Sigmoid colon (tissue), 7 donors: ENCODE results near the gene NKAP. TPM values are rescaled to one million over a fixed set of nuclear protein-coding genes. Genes with fewer than 3 reads are reported as not detected.
"Not testable (repeated sequence)": the region's sequence is repeated elsewhere in the genome, so short reads cannot be mapped to it uniquely, and the experiment has no call there.

Experiments
- DNase-seq: peaks from one replicate; pipeline ENCODE4 v3.0.0-alpha.2; 2019
- H3K27ac ChIP-seq, 4 donors: fragments of 200-600 bp; sonication (generic); one replicate each; pipeline ENCODE4 v1.5.1; 2016 to 2019; ENCODE audit warnings: mild to moderate bottlenecking in 1 of 4
- H3K27me3 ChIP-seq, 3 donors: fragments of 200-600 bp; sonication (generic); one replicate each; pipeline ENCODE4 v1.5.1; 2019; ENCODE audit warnings: mild to moderate bottlenecking in 1 of 3
- H3K36me3 ChIP-seq, 4 donors: fragments of 200-600 bp; sonication (generic); one replicate each; pipeline ENCODE4 v1.5.1; 2016 to 2019
- H3K4me1 ChIP-seq, 4 donors: fragments of 200-600 bp; sonication (generic); one replicate each; pipeline ENCODE4 v1.5.1; 2017 to 2019
- H3K4me3 ChIP-seq, 4 donors: fragments of 200-600 bp; sonication (generic); one replicate each; pipeline ENCODE4 v1.5.1; 2017 to 2019; ENCODE audit warnings: mild to moderate bottlenecking in 2 of 4, moderate library complexity in 1 of 4
- H3K9me3 ChIP-seq, 4 donors: fragments of 200-600 bp in 3 of 4; sonication (generic) in 3 of 4; one replicate each; pipeline versions ENCODE4 v1.5.1 to v1.6.1; 2013 to 2019
- EP300 ChIP-seq, 4 donors: sonication (generic); formaldehyde crosslinking; IDR thresholded peaks; one replicate each; pipeline ENCODE4 v1.6.1; 2017; ENCODE audit warnings: antibody characterized with exemption in 4 of 4
- POLR2A ChIP-seq, 2 donors: fragments of 450-650 bp; IDR thresholded peaks; one replicate each; pipeline ENCODE4 v1.6.1; 2016; ENCODE audit warnings: antibody characterized with exemption in 2 of 2, mild to moderate bottlenecking in 2 of 2, moderate library complexity in 2 of 2
- POLR2AphosphoS5 ChIP-seq, 4 donors: sonication (generic); formaldehyde crosslinking; IDR thresholded peaks; one replicate each; pipeline ENCODE4 v1.6.1; 2017; ENCODE audit warnings: antibody characterized with exemption in 4 of 4
- WGBS, 2 donors: extraction: QIAGEN DNeasy Blood & Tissue Kit; methylation state at CpG; one replicate each; pipeline ENCODE4 v1.1.7; 2013; 5-methylcytosine and 5-hydroxymethylcytosine counted together
- intact Hi-C: fragments of 100-400 bp; cut with DNase I; formaldehyde crosslinking; loops from one replicate; pipeline ENCODE4 v1.15.1; 2023
- polyA plus RNA-seq, 3 donors: library from polyadenylated mRNA; stranded (reverse); fragments of 200-250 nt; gene quantifications; one replicate each; pipeline ENCODE4 v1.2.3, GENCODE V29; 2013
- total RNA-seq, 4 donors: library from RNA; depleted of rRNA; stranded (reverse); fragments of >200 nt; gene quantifications; one replicate each; pipeline ENCODE4 v1.1.0, GENCODE V29; 2016
- TF ChIP-seq, protein P1 (sequence below), 4 experiments: fragments of 450-650 bp in 3 of 4; fragments of 200-600 bp in 1 of 4; IDR thresholded peaks; one replicate each; pipeline ENCODE4 v1.5.1; 2016 to 2019; ENCODE audit warnings: antibody characterized with exemption in 4 of 4, mild to moderate bottlenecking in 3 of 4, moderate library complexity in 2 of 4
- donor health status: healthy with polysubstance abuse.
- donor health status: Bipolar disorder and iron deficiency.
- donor health status: healthy.

Gene NKAP
- total and polyA plus RNA-seq, 7 donors = 3.6 to 7.8 (median 5.3) TPM

DNA sequence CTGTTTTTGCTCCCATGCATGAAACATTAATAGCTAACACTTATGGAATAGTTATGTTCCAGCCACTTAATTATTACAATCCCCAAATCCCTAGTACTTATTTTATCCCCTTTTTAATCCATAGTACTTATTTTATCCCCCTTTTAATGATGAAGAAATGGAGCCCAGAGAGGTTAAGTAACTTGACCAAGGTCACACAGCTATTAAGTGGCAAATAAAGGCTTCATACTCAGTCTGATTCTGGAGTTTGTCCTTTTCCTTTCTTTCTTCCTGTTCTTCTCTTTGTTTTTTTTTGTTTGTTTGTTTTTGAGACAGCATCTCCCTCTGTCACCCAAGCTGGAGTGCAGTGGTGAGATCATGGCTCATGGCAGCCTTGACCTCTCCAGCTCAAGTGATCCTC is 2.2 kb downstream of the NKAP start:
- H3K36me3 ChIP-seq = peaks cover 0 to 12% (median 0%) of the 10 kb centered on the region in 4 donors
- H3K4me1 ChIP-seq = peaks cover 0 to 15% (median 9%) of the 10 kb centered on the region in 4 donors
- DNase-seq = no peak
- no peak overlapping the region for H3K27ac ChIP-seq
- H3K27me3 ChIP-seq = no peaks in the 10 kb centered on the region
- TF ChIP-seq EP300 (IDR thresholded peaks at IDR 0.05) (no peak), POLR2AphosphoS5 (IDR thresholded peaks at IDR 0.05) (no peak), POLR2A (IDR thresholded peaks at IDR 0.05) (no peak)
- TF ChIP-seq, protein P1, sequence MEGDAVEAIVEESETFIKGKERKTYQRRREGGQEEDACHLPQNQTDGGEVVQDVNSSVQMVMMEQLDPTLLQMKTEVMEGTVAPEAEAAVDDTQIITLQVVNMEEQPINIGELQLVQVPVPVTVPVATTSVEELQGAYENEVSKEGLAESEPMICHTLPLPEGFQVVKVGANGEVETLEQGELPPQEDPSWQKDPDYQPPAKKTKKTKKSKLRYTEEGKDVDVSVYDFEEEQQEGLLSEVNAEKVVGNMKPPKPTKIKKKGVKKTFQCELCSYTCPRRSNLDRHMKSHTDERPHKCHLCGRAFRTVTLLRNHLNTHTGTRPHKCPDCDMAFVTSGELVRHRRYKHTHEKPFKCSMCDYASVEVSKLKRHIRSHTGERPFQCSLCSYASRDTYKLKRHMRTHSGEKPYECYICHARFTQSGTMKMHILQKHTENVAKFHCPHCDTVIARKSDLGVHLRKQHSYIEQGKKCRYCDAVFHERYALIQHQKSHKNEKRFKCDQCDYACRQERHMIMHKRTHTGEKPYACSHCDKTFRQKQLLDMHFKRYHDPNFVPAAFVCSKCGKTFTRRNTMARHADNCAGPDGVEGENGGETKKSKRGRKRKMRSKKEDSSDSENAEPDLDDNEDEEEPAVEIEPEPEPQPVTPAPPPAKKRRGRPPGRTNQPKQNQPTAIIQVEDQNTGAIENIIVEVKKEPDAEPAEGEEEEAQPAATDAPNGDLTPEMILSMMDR (IDR thresholded peaks at IDR 0.05) = no peak
- H3K9me3 ChIP-seq = no peaks in the 10 kb centered on the region
- intact Hi-C loops = loop anchor here (5.0 kb wide), 1 partner anchor 149 kb away; the partner anchor contains the start of gene RPL39
- no peak overlapping the region for H3K4me3 ChIP-seq

DNA sequence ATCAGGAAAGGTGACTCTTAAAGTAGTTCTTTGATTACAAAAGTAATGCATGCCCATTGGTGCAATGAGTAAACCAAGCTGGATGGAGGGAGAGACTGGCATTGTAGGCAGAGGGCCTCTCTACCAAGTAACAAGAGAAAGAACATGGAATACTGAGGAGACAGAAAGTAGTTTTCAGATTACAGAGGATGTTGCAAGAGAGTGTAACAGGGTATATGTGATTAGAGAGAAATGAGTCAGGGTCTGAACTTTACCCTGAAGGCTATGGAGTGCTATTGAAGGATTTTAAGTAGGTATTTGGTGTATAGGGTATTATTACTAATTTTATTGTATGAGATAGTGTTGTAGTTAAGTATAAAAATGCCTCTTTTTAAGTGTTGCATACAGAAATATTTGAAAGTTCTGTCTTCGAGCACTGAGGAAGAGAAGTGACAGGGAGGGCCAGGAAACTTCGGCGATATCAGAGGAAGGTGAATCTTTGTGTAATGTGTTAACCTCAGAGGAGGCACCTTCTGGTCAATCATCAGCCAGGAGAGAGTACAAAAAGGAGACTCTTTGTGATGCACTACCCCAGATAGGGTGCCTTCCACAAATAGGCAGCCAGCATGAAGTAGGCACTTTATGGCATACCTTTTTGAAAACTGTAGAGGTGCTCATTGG is 8.2 kb downstream of the NKAP start:
- 98 to 99% methylated on average over 3 of the region's 3 CpGs for WGBS, 2 donors
- Histone ChIP-seq H3K27ac (no peak overlapping the region), H3K27me3 (no peaks in the 10 kb centered on the region), H3K4me3 (no peak overlapping the region), H3K4me1 (no peaks in the 10 kb centered on the region), H3K9me3 (no peaks in the 10 kb centered on the region), H3K36me3 (peaks cover 0 to 61% (median 0%) of the 10 kb centered on the region in 4 donors)
- no peak for DNase-seq
- intact Hi-C loops = no loop called here
- TF ChIP-seq POLR2AphosphoS5 (IDR thresholded peaks at IDR 0.05) (no peak), POLR2A (IDR thresholded peaks at IDR 0.05) (no peak), EP300 (IDR thresholded peaks at IDR 0.05) (no peak)
- TF ChIP-seq, protein P1 (IDR thresholded peaks at IDR 0.05) = no peak

DNA sequence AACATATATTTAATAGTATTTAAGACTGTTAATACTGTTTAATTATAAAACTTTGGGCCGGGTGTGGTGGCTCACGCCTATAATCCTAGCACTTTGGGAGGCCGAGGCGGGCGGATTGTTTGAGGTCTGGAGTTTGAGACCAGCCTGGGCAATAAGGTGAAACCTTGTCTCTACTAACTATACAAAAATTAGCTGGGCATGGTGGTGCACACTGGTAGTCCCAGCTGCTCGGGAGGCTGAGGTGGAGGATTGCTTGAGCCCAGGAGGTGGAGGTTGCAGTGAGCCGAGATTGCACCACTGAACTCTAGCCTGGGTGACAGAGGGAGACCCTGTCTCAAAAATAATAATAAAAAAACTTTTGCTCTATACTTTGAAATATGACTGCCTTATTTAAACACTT is 21.2 kb downstream of the NKAP start:
- 86 to 96% methylated on average over 6 to 7 of the region's 7 CpGs for WGBS, 2 donors
- H3K4me3 ChIP-seq, H3K27me3 ChIP-seq, intact Hi-C loops, H3K27ac ChIP-seq, DNase-seq, H3K9me3 ChIP-seq, H3K4me1 ChIP-seq: not testable (repeated sequence)
- H3K36me3 ChIP-seq = peaks cover 0 to 19% (median 0%) of the 10 kb centered on the region in 4 donors

DNA sequence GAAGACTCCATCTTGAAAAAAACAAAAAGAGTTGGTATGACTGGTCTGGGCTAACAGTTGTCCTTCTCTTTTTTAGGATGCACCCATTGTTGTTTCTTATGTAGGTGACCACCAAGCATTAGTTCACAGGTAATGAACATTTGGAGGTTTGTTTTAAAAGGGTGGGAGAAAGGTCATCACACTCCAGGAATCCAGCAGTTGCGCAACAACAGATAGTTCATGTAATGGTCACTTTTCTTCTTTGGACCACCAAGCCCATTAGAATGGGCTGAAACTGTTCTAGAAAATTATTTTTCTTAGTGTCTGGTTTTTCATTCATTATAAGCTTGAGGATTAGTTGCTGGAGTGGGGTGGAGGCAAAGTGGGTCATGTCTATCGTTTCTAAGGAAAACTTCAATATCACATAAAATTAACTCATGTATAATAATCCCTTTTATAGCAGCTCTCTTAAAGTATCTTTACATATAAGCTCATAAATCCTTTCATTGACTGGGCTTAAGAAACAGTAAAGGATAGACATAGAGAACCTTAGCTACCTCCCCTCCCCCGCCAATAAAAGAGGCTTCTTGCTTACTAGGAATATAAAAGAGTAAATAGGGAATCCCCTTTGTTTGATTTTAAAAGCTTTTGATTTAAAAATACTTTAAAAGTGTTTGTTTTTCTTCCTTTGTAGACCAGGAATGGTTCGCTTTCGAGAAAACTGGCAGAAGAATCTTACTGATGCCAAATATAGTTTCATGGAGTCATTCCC is 23.5 kb downstream of the NKAP start:
- Histone ChIP-seq H3K36me3 (peaks cover 0 to 11% (median 0%) of the 10 kb centered on the region in 4 donors), H3K27me3 (no peaks in the 10 kb centered on the region), H3K27ac (no peak overlapping the region), H3K9me3 (no peaks in the 10 kb centered on the region), H3K4me1 (no peaks in the 10 kb centered on the region), H3K4me3 (no peak overlapping the region)
- intact Hi-C loops = no loop called here
- no peak for TF ChIP-seq EP300 (IDR thresholded peaks at IDR 0.05)
- no peak for TF ChIP-seq POLR2AphosphoS5 (IDR thresholded peaks at IDR 0.05)
- TF ChIP-seq POLR2A (IDR thresholded peaks at IDR 0.05) = no peak
- TF ChIP-seq, protein P1 (IDR thresholded peaks at IDR 0.05) = no peak
- DNase-seq = no peak
- 87 to 95% methylated on average over 5 of the region's 5 CpGs for WGBS, 2 donors

DNA sequence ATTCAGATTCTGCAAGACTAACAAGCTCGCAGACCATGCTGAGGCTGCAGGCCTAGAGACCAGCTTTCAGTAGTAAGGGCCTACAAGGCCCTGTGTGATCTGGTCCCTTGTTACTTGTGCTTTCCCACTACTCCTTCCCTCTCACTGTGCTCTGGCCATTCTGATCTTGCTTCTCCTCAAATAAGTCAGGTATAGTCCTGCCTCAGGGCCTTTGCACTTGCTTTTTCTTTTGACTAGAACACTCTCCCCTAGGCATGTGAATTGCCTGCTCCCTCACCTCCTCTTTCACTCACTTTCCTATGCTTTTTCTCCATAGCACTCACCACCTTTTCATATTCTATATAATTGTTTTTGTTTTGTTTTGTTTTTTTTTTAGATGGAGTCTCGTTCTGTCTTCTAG is 25.7 kb downstream of the NKAP start:
- TF ChIP-seq EP300 (IDR thresholded peaks at IDR 0.05) = no peak
- TF ChIP-seq, protein P1 (IDR thresholded peaks at IDR 0.05) = no peak
- 89 to 91% methylated on average over 2 of the region's 2 CpGs for WGBS, 2 donors

More for the DNA sequence above, 25.7 kb downstream of the NKAP start:
- no peak for DNase-seq
- intact Hi-C loops = no loop called here
- Histone ChIP-seq H3K4me3 (no peak overlapping the region), H3K36me3 (no peaks in the 10 kb centered on the region), H3K4me1 (no peaks in the 10 kb centered on the region), H3K27ac (no peak overlapping the region), H3K27me3 (no peaks in the 10 kb centered on the region), H3K9me3 (no peaks in the 10 kb centered on the region)
